A673 (cell line): Measurements from ENCODE around the gene MYLK. TPM values are rescaled to one million over a fixed set of nuclear protein-coding genes. Genes with fewer than 3 reads are reported as not detected.

Experiments used
- BruUV-seq: library from RNA; stranded (reverse); fragments of 400-500 nt; replicated peaks from 2 replicates; lab custom pipeline; 2021; lab: Mats Ljungman, UMichigan
- CTCF ChIA-PET: fragments of 300-600 bp; sonication (Branson Sonifier 250); formaldehyde crosslinking; loops from one replicate; lab custom pipeline; 2022; ENCODE audit warnings: antibody characterized with exemption; lab: Charles Lee
- POLR2A ChIA-PET: fragments of 300-600 bp; sonication (Branson Sonifier 250); formaldehyde crosslinking; loops from one replicate; lab custom pipeline; 2022; ENCODE audit warnings: antibody characterized with exemption; ENCODE audit not compliant: low non-redundant PET; lab: Charles Lee
- DNase-seq: peaks from one replicate; pipeline ENCODE4 v3.0.0-alpha.2; 2015; ENCODE audit warnings: low spot score
- H3K27ac ChIP-seq: fragments of 200-600 bp; sonication (generic); 2 replicates; pipeline ENCODE4 v1.5.1; 2016; ENCODE audit warnings: mixed run types, low read depth, mild to moderate bottlenecking, mixed read lengths, antibody characterized with exemption, low read length; ENCODE audit not compliant: poor library complexity, severe bottlenecking
- H3K27me3 ChIP-seq: fragments of 200-600 bp; sonication (generic); replicated peaks from 2 replicates; pipeline ENCODE4 v1.6.1; 2017; ENCODE audit warnings: mixed run types, low read depth, mild to moderate bottlenecking, mixed read lengths, antibody characterized with exemption, low read length; ENCODE audit not compliant: insufficient read depth, poor library complexity
- H3K36me3 ChIP-seq: fragments of 200-600 bp; sonication (generic); 2 replicates; pipeline ENCODE4 v1.6.1; 2016; ENCODE audit warnings: mixed run types, mild to moderate bottlenecking, mixed read lengths, antibody characterized with exemption, low read length; ENCODE audit not compliant: insufficient read depth, poor library complexity, severe bottlenecking
- H3K4me1 ChIP-seq: fragments of 200-600 bp; sonication (generic); 2 replicates; pipeline ENCODE4 v1.6.1; 2017; ENCODE audit warnings: mixed run types, mild to moderate bottlenecking, mixed read lengths, antibody characterized with exemption, low read length; ENCODE audit not compliant: insufficient read depth, poor library complexity, severe bottlenecking
- H3K4me3 ChIP-seq: fragments of 200-600 bp; sonication (generic); 2 replicates; pipeline ENCODE4 v1.5.1; 2016; ENCODE audit warnings: low read depth, mixed run types, mild to moderate bottlenecking, mixed read lengths, low read length; ENCODE audit not compliant: poor library complexity, severe bottlenecking
- H3K9me3 ChIP-seq: fragments of 200-600 bp; sonication (generic); 2 replicates; pipeline ENCODE4 v1.6.1; 2016; ENCODE audit warnings: mixed run types, low read depth, mild to moderate bottlenecking, mixed read lengths, antibody characterized with exemption, low read length; ENCODE audit not compliant: poor library complexity, severe bottlenecking
- EZH2 ChIP-seq: fragments of 200-600 bp; sonication (generic); IDR thresholded peaks from 2 replicates; pipeline ENCODE4 v1.6.1; 2017; ENCODE audit warnings: borderline replicate concordance, low read depth, mild to moderate bottlenecking, mixed read lengths, antibody characterized with exemption, low read length; ENCODE audit not compliant: poor library complexity, severe bottlenecking
- intact Hi-C: fragments of 100-400 bp; cut with micrococcal nuclease; formaldehyde crosslinking; loops from one replicate; pipeline ENCODE4 v1.10.0; 2022; ENCODE audit not compliant: unreplicated experiment
- total RNA-seq: library from RNA; stranded (reverse); gene quantifications from 2 replicates; pipeline ENCODE4 v1.2.3, GENCODE V29; 2021
- TF ChIP-seq, protein P1 (sequence below): fragments of 300-800, 200-600 bp; sonication (generic); conservative IDR thresholded peaks from 2 replicates; pipeline ENCODE4 v1.5.1; 2017; ENCODE audit warnings: low read depth, mild to moderate bottlenecking, antibody characterized with exemption, low read length, moderate library complexity, mixed read lengths

Gene MYLK
- total RNA-seq, 1 experiment from 2014 or later = 3.9 TPM

GRCh38 chr3:123768480-123769355 lies 115.4 kb downstream of the MYLK start:
- ChIA-PET CTCF (no interaction called here), POLR2A (no interaction called here)
- Histone ChIP-seq H3K4me1 (no peaks in the 10 kb centered on the region), H3K4me3 (no peak overlapping the region), H3K27me3 (no peaks in the 10 kb centered on the region), H3K36me3 (no peaks in the 10 kb centered on the region), H3K9me3 (no peaks in the 10 kb centered on the region), H3K27ac (no peak overlapping the region)
- intact Hi-C loops = no loop called here
- TF ChIP-seq, protein P1, sequence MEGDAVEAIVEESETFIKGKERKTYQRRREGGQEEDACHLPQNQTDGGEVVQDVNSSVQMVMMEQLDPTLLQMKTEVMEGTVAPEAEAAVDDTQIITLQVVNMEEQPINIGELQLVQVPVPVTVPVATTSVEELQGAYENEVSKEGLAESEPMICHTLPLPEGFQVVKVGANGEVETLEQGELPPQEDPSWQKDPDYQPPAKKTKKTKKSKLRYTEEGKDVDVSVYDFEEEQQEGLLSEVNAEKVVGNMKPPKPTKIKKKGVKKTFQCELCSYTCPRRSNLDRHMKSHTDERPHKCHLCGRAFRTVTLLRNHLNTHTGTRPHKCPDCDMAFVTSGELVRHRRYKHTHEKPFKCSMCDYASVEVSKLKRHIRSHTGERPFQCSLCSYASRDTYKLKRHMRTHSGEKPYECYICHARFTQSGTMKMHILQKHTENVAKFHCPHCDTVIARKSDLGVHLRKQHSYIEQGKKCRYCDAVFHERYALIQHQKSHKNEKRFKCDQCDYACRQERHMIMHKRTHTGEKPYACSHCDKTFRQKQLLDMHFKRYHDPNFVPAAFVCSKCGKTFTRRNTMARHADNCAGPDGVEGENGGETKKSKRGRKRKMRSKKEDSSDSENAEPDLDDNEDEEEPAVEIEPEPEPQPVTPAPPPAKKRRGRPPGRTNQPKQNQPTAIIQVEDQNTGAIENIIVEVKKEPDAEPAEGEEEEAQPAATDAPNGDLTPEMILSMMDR = no peak
- TF ChIP-seq EZH2 = no peak
- DNase-seq = no peak
- no TSS peak for BruUV-seq

DNA sequence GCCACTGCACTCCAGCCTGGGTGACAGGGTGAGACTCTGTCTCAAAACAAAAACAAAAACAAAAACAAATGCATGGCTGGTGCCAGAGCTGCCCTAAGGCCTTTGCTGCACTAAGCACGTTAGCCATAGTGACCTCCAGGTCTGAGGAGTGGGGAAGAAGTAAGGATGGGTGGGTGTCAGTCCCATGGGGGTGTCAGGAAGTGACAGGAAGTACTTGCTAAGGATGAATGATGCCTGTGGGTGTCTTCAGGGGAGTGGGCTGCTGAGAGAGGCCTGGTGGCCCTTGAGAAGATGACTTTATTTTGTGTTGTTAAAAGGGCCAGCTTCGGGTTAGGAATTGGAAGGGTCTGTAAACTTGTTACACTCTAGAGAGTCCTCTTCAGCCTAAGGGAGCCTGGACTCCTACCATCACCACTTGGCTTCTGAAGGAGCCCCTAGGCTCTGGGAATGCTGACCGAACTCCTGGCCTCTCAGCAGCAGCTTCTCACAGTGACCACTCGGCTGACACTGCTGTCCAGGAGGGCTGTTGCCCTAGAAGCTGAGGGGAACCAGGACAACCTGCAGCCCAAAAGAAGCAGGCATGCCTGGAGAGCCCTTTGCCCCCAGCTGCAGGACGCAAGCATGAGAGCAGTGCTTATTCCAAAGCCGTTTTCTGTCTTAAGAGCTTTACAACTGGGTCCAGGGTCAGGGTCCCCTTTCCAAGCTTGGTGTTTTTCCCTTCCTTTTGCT lies 116.4 kb downstream of the MYLK start:
- Histone ChIP-seq H3K9me3 (no peaks in the 10 kb centered on the region), H3K27me3 (no peaks in the 10 kb centered on the region), H3K4me1 (no peaks in the 10 kb centered on the region), H3K36me3 (no peaks in the 10 kb centered on the region), H3K27ac (no peak overlapping the region), H3K4me3 (no peak overlapping the region)
- POLR2A ChIA-PET = no interaction called here
- DNase-seq = no peak
- TF ChIP-seq EZH2 = no peak
- TF ChIP-seq, protein P1 = no peak
- intact Hi-C loops = no loop called here
- BruUV-seq = no TSS peak
- CTCF ChIA-PET = no interaction called here

DNA sequence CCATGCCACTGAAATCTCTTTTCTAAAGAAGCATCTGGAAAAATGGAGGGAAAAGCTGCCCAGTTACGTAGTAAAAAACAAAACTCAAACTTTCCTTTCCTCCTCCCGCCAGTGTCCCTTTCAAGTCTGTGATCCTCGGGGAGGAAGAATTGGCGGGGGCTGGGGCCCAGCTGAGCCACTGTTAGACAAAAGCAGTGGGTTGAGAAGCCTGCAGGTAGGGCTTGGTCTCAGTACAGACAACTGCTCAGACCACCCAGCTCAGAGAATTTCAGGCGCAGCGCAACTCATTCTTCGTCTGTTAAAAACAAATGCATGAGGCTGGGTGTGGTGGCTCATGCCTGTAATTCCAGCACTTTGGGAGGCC lies 117.1 kb downstream of the MYLK start:
- H3K4me3 ChIP-seq = no peak overlapping the region
- DNase-seq = no peak
- CTCF ChIA-PET = no interaction called here
- no peaks in the 10 kb centered on the region for H3K9me3 ChIP-seq
- H3K4me1 ChIP-seq = no peaks in the 10 kb centered on the region
- no peaks in the 10 kb centered on the region for H3K27me3 ChIP-seq
- H3K27ac ChIP-seq = no peak overlapping the region
- intact Hi-C loops = no loop called here
- no peak for TF ChIP-seq EZH2
- TF ChIP-seq, protein P1 = no peak
- no TSS peak for BruUV-seq
- no peaks in the 10 kb centered on the region for H3K36me3 ChIP-seq
- POLR2A ChIA-PET = no interaction called here
